ENCODE data around the gene GUCD1. TPM values are rescaled to one million over a fixed set of nuclear protein-coding genes. Genes with fewer than 3 reads are reported as not detected.

The GUCD1 gene
- total and polyA plus RNA-seq, 2 of the 8 experiments (the other 6 are each of a cell fraction or from before 2014, with no cell fraction given) = 85.2 to 128 TPM

DNA sequence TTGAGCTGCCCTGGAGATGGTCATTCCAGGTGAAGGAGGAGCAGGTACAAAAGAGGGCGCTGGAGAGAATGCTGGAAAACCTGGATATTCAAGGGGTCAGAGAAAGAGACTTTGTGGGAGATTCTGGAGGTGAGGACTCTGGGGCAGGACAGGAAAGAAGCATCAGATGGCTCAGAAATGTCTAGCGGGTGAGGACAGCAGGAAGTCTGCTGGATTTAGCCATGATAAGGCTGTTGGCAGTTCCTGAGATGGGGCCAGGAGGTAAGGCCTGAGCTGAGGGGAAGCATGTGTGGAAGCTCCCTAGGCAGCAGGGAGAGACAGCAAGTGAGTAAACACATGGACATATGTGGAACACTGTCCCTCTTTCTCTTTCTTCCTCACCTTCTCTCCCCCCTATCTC lies 58.3 kb downstream of the GUCD1 start:
- ChIA-PET CTCF (ENCODE audit: partially characterized antibody) (interaction anchor here (0.6 to 15.1 kb wide), 14 partner anchors 10 to 1358 kb away, joined by 3 to 201 read pairs (median 4); no protein-coding TSS in a partner anchor), POLR2A (ENCODE audit: partially characterized antibody) (no interaction called here)
- Histone ChIP-seq H4K5ac (ENCODE audit: insufficient read length, low read depth, low read length) (no peak overlapping the region), H4K8ac (ENCODE audit: extremely low read depth, insufficient read depth, low read length) (no peak overlapping the region), H2BK15ac (ENCODE audit: low read length) (no peak overlapping the region), H4K91ac (replicated peaks; ENCODE audit: insufficient read length, low read length) (no peak overlapping the region), H3K79me2 (ENCODE audit: control insufficient read depth in 1 of 2, insufficient read depth in 2 of 2, low read length in 2 of 2) (no peaks in the 10 kb centered on the region), H3K14ac (ENCODE audit: insufficient read length) (no peak overlapping the region), H3K9ac (replicated peaks in 1 of 4; ENCODE audit: extremely low read depth in 1 of 4, low read depth in 3 of 4, low read length in 3 of 4) (no peak overlapping the region), H3K4me2 (ENCODE audit: insufficient read depth in 1 of 2, low read depth in 2 of 2, low read length in 2 of 2) (no peak overlapping the region), H3K27me3 (replicated peaks in 1 of 4; ENCODE audit: control insufficient read depth in 3 of 4, extremely low read depth in 1 of 4, insufficient read depth in 3 of 4, low read length in 3 of 4) (peaks cover 20 to 36% (median 30%) of the 10 kb centered on the region in 4 experiments), H2BK12ac (ENCODE audit: low read depth, low read length) (no peak overlapping the region), H2AK5ac (ENCODE audit: low read depth, low read length) (no peak overlapping the region), H4K20me1 (replicated peaks in 1 of 2; ENCODE audit: control insufficient read depth in 1 of 2, insufficient read depth in 2 of 2, low read length in 2 of 2) (no peaks in the 10 kb centered on the region), H3K9me3 (ENCODE audit: insufficient read depth in 2 of 2, low read depth in 1 of 2, low read length in 1 of 2) (peaks cover 3 to 10% of the 10 kb centered on the region in 2 experiments; a peak in 3 of 4 replicates), H3K4me3 (ENCODE audit: extremely low read depth in 1 of 4, insufficient read depth in 2 of 4, low read depth in 3 of 4, low read length in 4 of 4) (no peak overlapping the region), H3K36me3 (ENCODE audit: control insufficient read depth in 2 of 4, insufficient read depth in 4 of 4, low read length in 3 of 4) (peaks cover 0 to 5% (median 0%) of the 10 kb centered on the region in 4 experiments; a peak in 2 of 8 replicates), H3K4me1 (replicated peaks in 1 of 4; ENCODE audit: control insufficient read depth in 3 of 4, insufficient read depth in 4 of 4, low read length in 3 of 4) (peaks cover 0 to 12% (median 2%) of the 10 kb centered on the region in 4 experiments; a peak in 5 of 7 replicates), H2BK5ac (ENCODE audit: low read depth, low read length) (no peak overlapping the region), H2BK120ac (replicated peaks; ENCODE audit: low read depth, low read length) (no peak overlapping the region), H3K4ac (replicated peaks; ENCODE audit: insufficient read length, low read depth, low read length) (no peak overlapping the region), H3K56ac (replicated peaks; ENCODE audit: insufficient read length, low read depth, low read length) (no peak overlapping the region), H2AFZ (ENCODE audit: low read length) (no peak overlapping the region), H2BK20ac (ENCODE audit: low read length) (no peak overlapping the region), H3K23me2 (ENCODE audit: low read depth, low read length) (peaks cover 6% of the 10 kb centered on the region; the same call in 1 of the 2 replicates), H3K23ac (ENCODE audit: insufficient read length) (no peak overlapping the region), H3K79me1 (ENCODE audit: low read depth, low read length) (no peaks in the 10 kb centered on the region), H3K18ac (ENCODE audit: extremely low read depth, low read length) (no peak overlapping the region), H3K27ac (ENCODE audit: low read depth, low read length) (no peak overlapping the region)
- no peak for DNase-seq (ENCODE audit: low read depth in 1 of 2, low spot score in 2 of 2)
- no peak for FAIRE-seq
- WGBS, 2 experiments (ENCODE audit: extremely low coverage in 1 of 2, insufficient coverage in 1 of 2, insufficient read length in 1 of 2, insufficient replicate concordance in 2 of 2, low coverage in 1 of 2, low lambda C conversion rate in 2 of 2, missing lambda C conversion rate in 1 of 2) = 76% methylated on average over 2 of the region's 2 CpGs; no CpG with 5 or more reads in 1 of the 2 experiments
- TF ChIP-seq RAD21 (IDR thresholded peaks at IDR 0.05 in 1 of 2, conservative IDR thresholded peaks at IDR 0.05 in 1 of 2; ENCODE audit: low read depth in 2 of 2, low read length in 2 of 2) (no peak), YY1 (IDR thresholded peaks at IDR 0.05; ENCODE audit: low read depth, low read length) (no peak)
